Muscle layer of duodenum (tissue), 2 donors: ENCODE measurements around the gene TNFSF15.

Experiments used
- H3K27ac ChIP-seq: one replicate; pipeline ENCODE4 v1.7.0; 2013; ENCODE audit warnings: mild to moderate bottlenecking, low read length
- H3K27me3 ChIP-seq: one replicate; pipeline ENCODE4 v1.7.0; 2013; ENCODE audit warnings: low read depth, mild to moderate bottlenecking, control low read depth, low read length
- H3K36me3 ChIP-seq, 2 donors: one replicate each; pipeline ENCODE4 v1.7.0; 2013; ENCODE audit warnings: low read length in 2 of 2, control low read depth in 1 of 2, mild to moderate bottlenecking in 1 of 2; ENCODE audit not compliant: insufficient read depth in 2 of 2, control insufficient read depth in 1 of 2
- H3K4me1 ChIP-seq, 2 donors: one replicate each; pipeline ENCODE4 v1.7.0; 2013; ENCODE audit warnings: low read length in 2 of 2, mild to moderate bottlenecking in 2 of 2, control low read depth in 1 of 2, moderate library complexity in 1 of 2; ENCODE audit not compliant: insufficient read depth in 2 of 2, control insufficient read depth in 1 of 2
- H3K4me3 ChIP-seq, 2 donors: one replicate each; pipeline ENCODE4 v1.7.0; 2013; ENCODE audit warnings: low read length in 2 of 2, low read depth in 1 of 2, mild to moderate bottlenecking in 1 of 2
- H3K9me3 ChIP-seq, 2 donors: one replicate each; pipeline ENCODE4 v1.7.0; 2013; ENCODE audit warnings: low read length in 2 of 2, control low read depth in 1 of 2, mild to moderate bottlenecking in 1 of 2; ENCODE audit not compliant: control insufficient read depth in 1 of 2
- donor health status: healthy.

Gene TNFSF15

GRCh38 chr9:114785866-114786650 is 19.8 kb downstream of the TNFSF15 start:
- Histone ChIP-seq H3K9me3 (no peaks in the 10 kb centered on the region), H3K4me3 (no peak overlapping the region), H3K27me3 (no peaks in the 10 kb centered on the region), H3K4me1 (peaks cover 0 to 12% of the 10 kb centered on the region in 2 donors), H3K36me3 (no peaks in the 10 kb centered on the region), H3K27ac (no peak overlapping the region)

- Histone ChIP-seq H3K27ac (no peak overlapping the region), H3K4me1 (peaks cover 0 to 12% of the 10 kb centered on the region in 2 donors), H3K4me3 (no peak overlapping the region), H3K36me3 (no peaks in the 10 kb centered on the region), H3K27me3 (no peaks in the 10 kb centered on the region), H3K9me3 (no peaks in the 10 kb centered on the region)
These were observed 21.0 kb downstream of the TNFSF15 start for GRCh38 chr9:114784721-114785279.

- no peak overlapping the region for H3K4me3 ChIP-seq
- no peak overlapping the region for H3K27ac ChIP-seq
- no peaks in the 10 kb centered on the region for H3K27me3 ChIP-seq
These were observed 23.3 kb downstream of the TNFSF15 start for GRCh38 chr9:114782586-114782985.

GRCh38 chr9:114779352-114779845 is 26.4 kb downstream of the TNFSF15 start:
- no peak overlapping the region for H3K4me3 ChIP-seq
- no peaks in the 10 kb centered on the region for H3K9me3 ChIP-seq
- H3K27ac ChIP-seq, result peak overlapping the region; percentile 25
- no peaks in the 10 kb centered on the region for H3K27me3 ChIP-seq
- peaks cover 0 to under 1% of the 10 kb centered on the region in 2 donors for H3K4me1 ChIP-seq
- no peaks in the 10 kb centered on the region for H3K36me3 ChIP-seq

More at GRCh38 chr9:114782586-114782985, 23.3 kb downstream of the TNFSF15 start:
- peaks cover 0 to 12% of the 10 kb centered on the region in 2 donors for H3K4me1 ChIP-seq
- H3K36me3 ChIP-seq, result no peaks in the 10 kb centered on the region
- no peaks in the 10 kb centered on the region for H3K9me3 ChIP-seq

DNA sequence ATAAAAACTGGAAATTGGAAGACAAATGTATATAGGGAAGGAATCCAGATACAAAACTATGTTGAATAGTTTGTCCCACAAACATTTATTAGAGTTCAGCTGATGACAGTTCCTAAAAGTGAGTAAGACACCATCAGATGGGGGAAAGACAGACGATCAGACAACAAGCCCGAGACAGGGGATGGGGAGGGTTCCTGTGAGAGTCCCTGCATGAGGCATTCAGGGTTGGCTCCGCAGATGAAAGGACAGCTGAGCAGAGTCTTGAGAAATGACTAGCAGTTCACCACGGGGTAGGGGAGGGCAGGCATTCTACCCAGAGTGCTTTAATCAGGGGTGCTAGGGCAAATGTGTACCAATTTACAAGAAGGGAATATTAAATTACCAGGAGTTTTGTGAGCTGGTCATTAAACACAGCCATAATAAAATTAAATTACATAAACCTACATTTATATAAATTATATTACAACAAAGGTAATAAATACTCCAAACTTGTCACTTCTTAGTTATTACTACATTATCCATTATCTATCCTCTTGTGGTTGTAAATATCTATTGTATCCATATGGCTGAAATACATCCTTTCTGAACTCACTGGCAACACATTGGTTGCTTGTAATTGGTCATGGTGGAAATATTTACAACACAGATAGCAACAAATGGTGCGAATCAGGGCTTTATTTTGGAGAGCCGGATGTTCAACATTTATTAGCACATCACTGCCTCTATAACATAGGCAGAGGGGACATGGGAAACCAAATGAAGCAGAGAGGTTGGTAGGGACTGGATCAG is 27.8 kb downstream of the TNFSF15 start:
- H3K36me3 ChIP-seq, result no peaks in the 10 kb centered on the region
- H3K27ac ChIP-seq, result no peak overlapping the region
- H3K4me3 ChIP-seq, result no peak overlapping the region
- H3K4me1 ChIP-seq, result no peaks in the 10 kb centered on the region
- no peaks in the 10 kb centered on the region for H3K27me3 ChIP-seq
- H3K9me3 ChIP-seq, result no peaks in the 10 kb centered on the region

- Histone ChIP-seq H3K4me3 (no peak overlapping the region), H3K36me3 (no peaks in the 10 kb centered on the region), H3K27ac (no peak overlapping the region), H3K27me3 (no peaks in the 10 kb centered on the region), H3K4me1 (no peaks in the 10 kb centered on the region), H3K9me3 (no peaks in the 10 kb centered on the region)
These were observed 29.0 kb downstream of the TNFSF15 start for GRCh38 chr9:114776683-114777399.

- H3K27ac ChIP-seq, result no peak overlapping the region
- H3K27me3 ChIP-seq, result no peaks in the 10 kb centered on the region
- H3K4me1 ChIP-seq, result no peaks in the 10 kb centered on the region
- no peaks in the 10 kb centered on the region for H3K9me3 ChIP-seq
- no peak overlapping the region for H3K4me3 ChIP-seq
- no peaks in the 10 kb centered on the region for H3K36me3 ChIP-seq
These were observed 29.9 kb downstream of the TNFSF15 start for GRCh38 chr9:114775981-114776380.

GRCh38 chr9:114775121-114775520 is 30.7 kb downstream of the TNFSF15 start:
- Histone ChIP-seq H3K36me3 (no peaks in the 10 kb centered on the region), H3K27me3 (no peaks in the 10 kb centered on the region), H3K4me1 (no peaks in the 10 kb centered on the region), H3K4me3 (no peak overlapping the region), H3K9me3 (no peaks in the 10 kb centered on the region), H3K27ac (no peak overlapping the region)

DNA sequence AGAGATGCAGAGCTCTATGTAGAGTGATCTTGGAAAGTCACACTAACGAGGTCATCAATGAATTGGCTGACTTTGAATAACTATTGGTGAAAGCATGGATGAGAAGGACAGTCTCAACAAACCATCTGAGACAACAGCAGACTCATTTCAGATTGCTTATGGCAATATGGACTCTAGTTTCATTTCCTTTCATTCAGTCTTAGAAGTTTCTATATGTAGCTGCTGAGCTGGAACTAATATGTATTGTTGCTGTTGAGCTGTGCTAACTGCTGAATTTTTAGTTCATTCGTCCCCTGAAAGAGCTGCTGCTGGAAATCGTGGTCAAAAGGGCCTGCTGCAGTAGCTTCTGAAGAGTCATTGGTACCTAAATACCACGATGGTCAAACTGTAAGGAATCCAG is 31.3 kb downstream of the TNFSF15 start:
- Histone ChIP-seq H3K4me3 (no peak overlapping the region), H3K36me3 (no peaks in the 10 kb centered on the region)

GRCh38 chr9:114771889-114772288 is 34.0 kb downstream of the TNFSF15 start:
- Histone ChIP-seq H3K36me3 (no peaks in the 10 kb centered on the region), H3K4me1 (no peaks in the 10 kb centered on the region), H3K4me3 (no peak overlapping the region), H3K9me3 (no peaks in the 10 kb centered on the region), H3K27me3 (no peaks in the 10 kb centered on the region), H3K27ac (no peak overlapping the region)

More for the DNA sequence above, 31.3 kb downstream of the TNFSF15 start:
- H3K4me1 ChIP-seq, result no peaks in the 10 kb centered on the region
- H3K27me3 ChIP-seq, result no peaks in the 10 kb centered on the region
- no peaks in the 10 kb centered on the region for H3K9me3 ChIP-seq
- H3K27ac ChIP-seq, result no peak overlapping the region

DNA sequence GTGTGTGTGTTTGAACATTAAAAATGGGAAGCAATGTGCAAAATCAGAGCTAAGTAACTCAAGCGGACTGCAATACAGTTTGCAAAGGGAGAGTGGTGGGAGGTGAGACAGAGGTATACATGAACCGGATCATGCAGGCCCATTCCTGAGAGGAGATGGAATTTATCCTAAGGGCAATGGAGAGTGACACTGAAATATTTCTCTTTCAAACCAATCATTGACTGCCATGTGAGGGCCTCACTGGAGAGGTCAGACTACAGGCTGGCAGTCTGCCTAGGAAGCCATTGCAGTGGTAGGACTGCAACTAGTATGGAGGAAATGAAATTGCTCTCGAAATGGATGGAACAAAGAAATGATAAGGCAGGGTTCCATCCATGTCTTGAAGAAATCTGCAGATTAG is 34.8 kb downstream of the TNFSF15 start:
- no peaks in the 10 kb centered on the region for H3K27me3 ChIP-seq
- H3K4me1 ChIP-seq, result no peaks in the 10 kb centered on the region
- H3K9me3 ChIP-seq, result no peaks in the 10 kb centered on the region
- H3K27ac ChIP-seq, result no peak overlapping the region
- no peaks in the 10 kb centered on the region for H3K36me3 ChIP-seq
- H3K4me3 ChIP-seq, result no peak overlapping the region
